Sigmoid colon (tissue), 4 donors: ENCODE results near the gene CALHM2.

ENCODE experiments used
- EP300 ChIP-seq, 4 donors: sonication (generic); formaldehyde crosslinking; IDR thresholded peaks; one replicate each; pipeline ENCODE4 v1.6.1; 2017; ENCODE audit warnings: antibody characterized with exemption in 4 of 4
- POLR2AphosphoS5 ChIP-seq, 4 donors: sonication (generic); formaldehyde crosslinking; IDR thresholded peaks; one replicate each; pipeline ENCODE4 v1.6.1; 2017; ENCODE audit warnings: antibody characterized with exemption in 4 of 4
- TF ChIP-seq, protein P1 (sequence below), 4 experiments: fragments of 450-650 bp in 3 of 4; fragments of 200-600 bp in 1 of 4; IDR thresholded peaks; one replicate each; pipeline ENCODE4 v1.5.1; 2016 to 2019; ENCODE audit warnings: antibody characterized with exemption in 4 of 4, mild to moderate bottlenecking in 3 of 4, moderate library complexity in 2 of 4

GRCh38 chr10:103439776-103440175, 12.4 kb downstream of the CALHM2 start:
- TF ChIP-seq, protein P1, sequence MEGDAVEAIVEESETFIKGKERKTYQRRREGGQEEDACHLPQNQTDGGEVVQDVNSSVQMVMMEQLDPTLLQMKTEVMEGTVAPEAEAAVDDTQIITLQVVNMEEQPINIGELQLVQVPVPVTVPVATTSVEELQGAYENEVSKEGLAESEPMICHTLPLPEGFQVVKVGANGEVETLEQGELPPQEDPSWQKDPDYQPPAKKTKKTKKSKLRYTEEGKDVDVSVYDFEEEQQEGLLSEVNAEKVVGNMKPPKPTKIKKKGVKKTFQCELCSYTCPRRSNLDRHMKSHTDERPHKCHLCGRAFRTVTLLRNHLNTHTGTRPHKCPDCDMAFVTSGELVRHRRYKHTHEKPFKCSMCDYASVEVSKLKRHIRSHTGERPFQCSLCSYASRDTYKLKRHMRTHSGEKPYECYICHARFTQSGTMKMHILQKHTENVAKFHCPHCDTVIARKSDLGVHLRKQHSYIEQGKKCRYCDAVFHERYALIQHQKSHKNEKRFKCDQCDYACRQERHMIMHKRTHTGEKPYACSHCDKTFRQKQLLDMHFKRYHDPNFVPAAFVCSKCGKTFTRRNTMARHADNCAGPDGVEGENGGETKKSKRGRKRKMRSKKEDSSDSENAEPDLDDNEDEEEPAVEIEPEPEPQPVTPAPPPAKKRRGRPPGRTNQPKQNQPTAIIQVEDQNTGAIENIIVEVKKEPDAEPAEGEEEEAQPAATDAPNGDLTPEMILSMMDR (IDR thresholded peaks at IDR 0.05), result no peak
- TF ChIP-seq POLR2AphosphoS5 (IDR thresholded peaks at IDR 0.05) (no peak), EP300 (IDR thresholded peaks at IDR 0.05) (no peak)
